GM21619 (cell line): ENCODE results near the gene IL20RB.

Experiments
- ATAC-seq: cut with Tn5 transposase; IDR thresholded peaks from one replicate; pipeline ENCODE4 v1.9.1; 2021; ENCODE audit not compliant: unreplicated experiment

IL20RB gene

GRCh38 chr3:137032465-137033120, 74.8 kb downstream of the IL20RB start:
- peak; percentile 88 for ATAC-seq

DNA sequence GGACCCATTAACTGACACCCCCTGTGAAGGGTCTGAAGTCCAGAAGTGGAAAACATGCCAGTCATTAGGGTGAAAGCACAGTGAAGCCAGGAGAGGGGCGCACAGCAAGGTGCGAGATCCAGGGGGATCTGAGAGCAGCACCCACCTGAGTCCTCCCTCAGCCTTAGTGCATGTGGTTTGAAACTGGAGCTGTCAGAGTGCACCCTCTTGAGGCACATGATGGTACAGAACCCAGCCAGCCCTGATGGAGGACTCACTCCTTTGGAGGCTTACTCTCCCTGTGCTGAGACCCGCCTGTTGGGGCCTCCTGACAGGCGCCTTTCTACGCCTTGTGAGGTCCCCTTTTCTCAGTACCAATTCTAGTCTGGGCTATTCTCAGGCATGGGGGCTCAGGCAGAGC, 77.8 kb downstream of the IL20RB start:
- no peak for ATAC-seq

DNA sequence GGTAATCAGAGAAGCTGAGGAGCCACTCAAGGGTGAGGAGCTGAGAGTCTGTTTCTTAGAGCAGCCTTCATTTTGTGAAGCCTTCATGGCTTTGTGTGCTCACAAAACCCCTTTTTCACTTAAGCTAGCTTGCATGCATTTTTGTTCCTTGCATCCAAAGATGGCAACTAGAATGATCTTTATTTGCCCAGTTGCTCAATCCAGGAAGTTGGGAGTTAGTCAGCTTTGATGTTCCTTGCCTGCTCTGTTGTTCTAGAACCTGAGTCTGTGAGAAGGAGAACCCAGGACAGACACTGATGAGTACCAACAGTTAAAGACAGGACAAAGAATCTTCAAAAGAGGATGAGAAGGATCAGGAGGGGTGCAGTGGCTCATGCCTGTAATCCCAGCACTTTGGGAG, 81.8 kb downstream of the IL20RB start:
- ATAC-seq = no peak

DNA sequence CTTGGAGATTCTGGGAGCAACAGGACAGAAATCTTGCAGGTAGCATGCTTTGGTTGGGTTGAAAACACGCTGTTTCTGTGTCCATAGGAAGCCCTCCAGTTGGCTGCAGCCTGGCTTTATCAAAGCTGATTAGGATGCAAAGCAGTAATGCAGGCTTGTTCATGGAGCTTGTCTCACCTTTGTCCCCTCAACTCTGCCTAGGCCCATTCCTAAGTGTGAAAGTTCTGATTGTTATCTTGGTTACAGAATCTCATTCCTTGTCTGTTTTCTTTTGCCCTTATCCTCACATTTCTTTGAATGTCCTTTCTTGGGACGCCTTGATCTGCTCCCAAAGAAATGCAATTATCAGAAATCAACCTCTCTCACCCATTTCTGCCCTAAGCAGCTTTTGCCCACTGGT, 83.5 kb downstream of the IL20RB start:
- no peak for ATAC-seq

DNA sequence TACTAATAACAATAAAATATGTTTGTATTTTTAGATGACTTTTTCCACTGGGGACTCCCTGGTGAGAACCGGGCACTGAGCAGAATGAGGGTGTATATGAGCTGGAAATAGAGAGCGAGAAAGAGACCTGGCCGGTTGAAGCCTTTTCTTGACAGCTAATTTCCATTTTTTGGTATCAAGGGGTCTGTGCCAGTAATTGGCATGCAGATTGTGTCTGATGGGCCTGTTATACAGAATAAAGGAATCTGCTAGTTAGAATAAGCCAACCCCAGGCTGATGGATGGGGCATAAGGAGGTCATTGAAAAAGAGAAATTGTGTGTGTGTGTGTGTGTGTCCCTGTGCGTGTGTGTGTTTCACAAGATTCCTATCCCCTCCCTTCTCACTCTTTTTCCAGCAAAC, 83.9 kb downstream of the IL20RB start:
- no peak for ATAC-seq

DNA sequence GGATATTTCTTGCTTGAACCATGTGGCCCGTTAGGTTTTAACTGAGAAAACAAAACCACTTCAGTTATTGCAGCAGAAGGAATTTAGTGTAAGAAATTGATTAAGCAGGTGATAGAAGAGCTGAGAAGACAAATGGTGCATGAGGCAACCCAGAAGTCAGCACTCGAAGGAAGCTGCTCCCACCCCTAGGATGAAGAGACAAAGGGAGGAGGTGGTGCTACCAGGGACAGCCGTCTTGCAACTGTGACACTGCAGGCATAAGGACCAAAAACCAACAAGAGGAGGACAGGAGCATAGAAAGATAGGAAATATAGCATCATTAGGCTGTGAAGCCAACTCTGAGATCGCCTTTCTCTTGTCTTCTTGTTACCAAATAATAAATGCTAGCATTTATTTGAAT, 89.0 kb downstream of the IL20RB start:
- no peak for ATAC-seq

DNA sequence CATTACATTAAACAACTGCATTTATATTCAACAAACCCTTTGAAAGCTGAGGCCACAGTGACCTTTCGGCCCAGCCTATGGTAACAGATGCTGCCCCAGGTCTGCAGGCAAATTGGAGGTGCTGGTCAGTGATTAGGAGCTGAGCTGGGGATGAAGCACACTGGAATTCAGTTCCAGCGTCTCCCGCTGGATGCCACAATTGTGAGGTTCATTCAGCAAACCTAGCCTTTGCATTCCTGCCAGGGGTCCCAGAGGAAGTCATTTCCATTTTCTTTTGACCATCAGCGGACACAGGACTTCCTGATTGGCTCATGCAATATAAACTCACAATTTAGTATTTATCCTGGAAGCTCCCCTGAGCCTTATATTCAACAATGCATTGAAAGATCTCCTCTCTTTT, 89.5 kb downstream of the IL20RB start:
- no peak for ATAC-seq

DNA sequence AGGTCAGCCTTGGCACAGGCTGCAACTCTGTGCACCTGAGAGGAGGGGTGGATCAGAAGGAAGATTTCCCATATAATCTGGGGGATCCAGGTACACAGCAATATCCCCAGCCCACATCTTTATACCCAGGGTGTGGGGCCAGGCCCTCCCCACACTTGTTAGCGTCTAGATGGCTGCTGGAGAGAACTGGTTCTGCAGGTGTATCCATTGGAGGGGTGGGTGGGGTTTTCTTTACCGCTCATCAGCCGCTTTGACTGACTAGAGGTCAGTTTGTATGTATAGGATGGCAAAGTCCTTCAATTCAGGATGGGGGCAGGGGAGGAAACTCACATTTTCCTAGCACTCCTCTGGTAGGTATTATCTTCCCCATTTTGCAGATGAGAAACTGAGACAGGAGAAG, 92.5 kb downstream of the IL20RB start:
- ATAC-seq = no peak

DNA sequence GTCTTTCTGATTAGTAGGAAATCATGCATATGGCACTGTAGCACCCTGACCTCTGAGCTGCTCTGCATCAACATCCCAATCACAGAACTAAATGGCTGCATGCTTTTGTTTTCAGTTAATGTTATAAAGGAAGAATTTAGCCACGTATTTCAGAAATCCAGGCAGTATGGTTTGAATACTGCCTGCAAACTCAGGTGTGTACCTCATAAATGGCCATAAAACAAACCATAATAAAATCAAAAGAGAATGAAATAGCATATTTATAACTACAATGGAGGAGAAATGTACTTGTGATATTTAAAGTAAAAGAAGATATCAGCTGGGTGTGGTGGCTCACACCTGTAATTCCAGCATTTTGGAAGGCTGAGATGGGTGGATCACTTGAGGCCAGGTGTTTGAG, 94.5 kb downstream of the IL20RB start:
- ATAC-seq = no peak
